K562 treated with DMSO at 1 percent for 24 hours (cell line): ENCODE data around the gene RACK1. TPM values are rescaled to one million over a fixed set of nuclear protein-coding genes. Genes with fewer than 3 reads are reported as not detected.

Source experiments
- total RNA-seq: library from RNA; unstranded; fragments of 300-600 nt; gene quantifications from 2 replicates; pipeline ENCODE4 v1.2.3, GENCODE V29; 2022; ENCODE audit warnings: low read depth; ENCODE audit not compliant: insufficient read depth

RACK1 gene
- 6,655 and 7,390 TPM in 2 replicates for total RNA-seq

GRCh38 chr5:181243564-181244343, at the start of gene RACK1:
TSS of gene RACK1 (minus strand) at chr5:181243906. CDS start at chr5:181243800, 106 bp downstream.

GRCh38 chr5:181260720-181261319, 17.1 kb upstream of the RACK1 start, which contains the start of gene TRIM52:
TSS of gene TRIM52 (minus strand) at chr5:181261143. CDS start at chr5:181260813, 330 bp downstream.

GRCh38 chr5:181223058-181223728, 20.5 kb downstream of the RACK1 start, which contains the start of gene TRIM41:
TSS of gene TRIM41 (plus strand) at chr5:181223281. CDS start at chr5:181224000, 719 bp downstream.

GRCh38 chr5:181204826-181205760, 38.6 kb downstream of the RACK1 start, which contains the start of gene TRIM7:
TSS of gene TRIM7 (minus strand) at chr5:181205196. CDS start at chr5:181205110, 86 bp downstream.

Other genes starting within 250 kb of the RACK1 start
- gene BTNL9, start 203.6 kb downstream of the RACK1 start, total RNA-seq = 29.3 and 31.3 TPM in 2 replicates
- not detected in 2 replicates for gene OR2V1, start 112.7 kb downstream of the RACK1 start, total RNA-seq
- gene OR2V2, start 96.3 kb downstream of the RACK1 start, total RNA-seq = not detected in 2 replicates
- gene TRIM7, start 38.7 kb downstream of the RACK1 start, total RNA-seq = 8.8 and 9.6 TPM in 2 replicates
- gene TRIM41, start 20.6 kb downstream of the RACK1 start, total RNA-seq = 26.8 and 33.9 TPM in 2 replicates
- 8.1 and 11.5 TPM in 2 replicates for gene TRIM52, start 17.2 kb upstream of the RACK1 start, total RNA-seq
- not detected in 2 replicates for gene OR4F3, start 123.4 kb upstream of the RACK1 start, total RNA-seq